HepG2 (cell line): ENCODE data around the gene COMMD7. TPM values are rescaled to one million over a fixed set of nuclear protein-coding genes. Genes with fewer than 3 reads are reported as not detected.

Experiments used
- BHLHE40 ChIP-seq: IDR thresholded peaks from 2 replicates; pipeline ENCODE4 v1.6.1; 2011; ENCODE audit warnings: low read length, improper control_type of control experiment
- CENPX ChIP-seq: sonication (generic); formaldehyde crosslinking; IDR thresholded peaks from 2 replicates; pipeline ENCODE4 v1.9.0; 2021; ENCODE audit warnings: mild to moderate bottlenecking, missing genetic modification reagents, moderate library complexity
- EEA1 ChIP-seq: sonication (generic); formaldehyde crosslinking; IDR thresholded peaks from 2 replicates; pipeline ENCODE4 v1.5.1; 2020; ENCODE audit warnings: mild to moderate bottlenecking, missing genetic modification reagents, borderline replicate concordance
- NFKBIZ ChIP-seq: IDR thresholded peaks from 2 replicates; pipeline ENCODE4 v1.6.1; 2018; ENCODE audit warnings: missing genetic modification reagents, missing compliant biosample characterization
- NRL ChIP-seq: sonication (generic); formaldehyde crosslinking; IDR thresholded peaks from 2 replicates; pipeline ENCODE4 v1.5.0; 2020; ENCODE audit warnings: missing genetic modification reagents, mild to moderate bottlenecking, moderate library complexity, borderline replicate concordance
- PTBP1 ChIP-seq: fragments of 200-400 bp; formaldehyde crosslinking; IDR thresholded peaks from 2 replicates; pipeline ENCODE4 v1.6.1; 2018; ENCODE audit warnings: low read length, low read depth; ENCODE audit not compliant: poor library complexity, severe bottlenecking
- RARA ChIP-seq: IDR thresholded peaks from 2 replicates; pipeline ENCODE4 v1.6.1; 2016; ENCODE audit warnings: missing genetic modification reagents, missing compliant biosample characterization
- RBM22 ChIP-seq: fragments of 200-400 bp; formaldehyde crosslinking; optimal IDR thresholded peaks from 2 replicates; pipeline ENCODE3; 2017; ENCODE audit warnings: mild to moderate bottlenecking, low read length, moderate library complexity
- REXO4 ChIP-seq: sonication (generic); formaldehyde crosslinking; IDR thresholded peaks from 2 replicates; pipeline ENCODE4 v1.8.0; 2022; ENCODE audit warnings: missing genetic modification reagents, mild to moderate bottlenecking, borderline replicate concordance
- SOX13 ChIP-seq, 3 experiments: fragments of 450-650 bp in 1 of 3; sonication (generic) in 1 of 3; formaldehyde crosslinking in 1 of 3; IDR thresholded peaks in 2 of 3; conservative IDR thresholded peaks in 1 of 3; 2 replicates each; pipeline versions ENCODE4 v1.5.0 to v1.6.1; 2016 to 2020; ENCODE audit warnings: antibody characterized with exemption in 1 of 3, mild to moderate bottlenecking in 1 of 3, missing compliant biosample characterization in 1 of 3, missing genetic modification reagents in 1 of 3, moderate library complexity in 1 of 3
- TP53 ChIP-seq: sonication (generic); formaldehyde crosslinking; conservative IDR thresholded peaks from 2 replicates; pipeline ENCODE4 v1.4.0; 2020; ENCODE audit warnings: missing genetic modification reagents
- ZC3H4 ChIP-seq: sonication (generic); formaldehyde crosslinking; IDR thresholded peaks from 2 replicates; pipeline ENCODE4 v1.4.0; 2020; ENCODE audit warnings: missing genetic modification reagents, borderline replicate concordance
- ZFP82 ChIP-seq: sonication (generic); formaldehyde crosslinking; IDR thresholded peaks from 2 replicates; pipeline ENCODE4 v1.5.1; 2020; ENCODE audit warnings: mild to moderate bottlenecking, missing genetic modification reagents, borderline replicate concordance
- ZNF33A ChIP-seq: sonication (generic); formaldehyde crosslinking; IDR thresholded peaks from 2 replicates; pipeline ENCODE4 v1.5.1; 2020; ENCODE audit warnings: missing genetic modification reagents, mild to moderate bottlenecking, moderate library complexity, borderline replicate concordance
- ZNF354B ChIP-seq: sonication (generic); formaldehyde crosslinking; IDR thresholded peaks from 2 replicates; pipeline ENCODE4 v1.8.0; 2022; ENCODE audit warnings: mild to moderate bottlenecking, missing genetic modification reagents
- ZNF777 ChIP-seq: sonication (generic); formaldehyde crosslinking; IDR thresholded peaks from 2 replicates; pipeline ENCODE4 v1.4.0; 2020; ENCODE audit warnings: missing genetic modification reagents
- polyA plus RNA-seq, 8 experiments: library from polyadenylated mRNA; depleted of rRNA in 3 of 8; stranded (reverse) in 7 of 8; unstranded in 1 of 8; fragments of >200 nt; fragmentation: Illumina TruSeq in 4 of 8; extraction: Trizol in 4 of 8; gene quantifications; 2 replicates each; pipeline versions ENCODE4 v1.2.1 to v1.2.3, GENCODE V29; 2011 to 2016; ENCODE audit warnings: low read depth in 4 of 8, missing spikeins in 1 of 8, mixed read lengths in 1 of 8; ENCODE audit not compliant: insufficient read depth in 1 of 8
- total RNA-seq, 5 experiments: library from RNA; depleted of rRNA; stranded (reverse); fragments of >200 nt; fragmentation: Illumina TruSeq; extraction: Trizol; gene quantifications; 2 replicates each; pipeline ENCODE4 v1.2.3, GENCODE V29; 2016; ENCODE audit warnings: low read depth in 1 of 5
- TF ChIP-seq, protein P1 (sequence below): sonication (generic); formaldehyde crosslinking; IDR thresholded peaks from 2 replicates; pipeline ENCODE4 v1.5.1; 2020; ENCODE audit warnings: mild to moderate bottlenecking, missing genetic modification reagents, borderline replicate concordance
- TF ChIP-seq, protein P2 (sequence below): sonication (generic); formaldehyde crosslinking; IDR thresholded peaks from 2 replicates; pipeline ENCODE4 v1.4.0; 2020; ENCODE audit warnings: mild to moderate bottlenecking, low read depth, missing genetic modification reagents

The COMMD7 gene
- total and polyA plus RNA-seq, 2 of the 13 experiments (the other 11 are each of a cell fraction or from before 2014, with no cell fraction given): 42.1 to 53.3 TPM

DNA sequence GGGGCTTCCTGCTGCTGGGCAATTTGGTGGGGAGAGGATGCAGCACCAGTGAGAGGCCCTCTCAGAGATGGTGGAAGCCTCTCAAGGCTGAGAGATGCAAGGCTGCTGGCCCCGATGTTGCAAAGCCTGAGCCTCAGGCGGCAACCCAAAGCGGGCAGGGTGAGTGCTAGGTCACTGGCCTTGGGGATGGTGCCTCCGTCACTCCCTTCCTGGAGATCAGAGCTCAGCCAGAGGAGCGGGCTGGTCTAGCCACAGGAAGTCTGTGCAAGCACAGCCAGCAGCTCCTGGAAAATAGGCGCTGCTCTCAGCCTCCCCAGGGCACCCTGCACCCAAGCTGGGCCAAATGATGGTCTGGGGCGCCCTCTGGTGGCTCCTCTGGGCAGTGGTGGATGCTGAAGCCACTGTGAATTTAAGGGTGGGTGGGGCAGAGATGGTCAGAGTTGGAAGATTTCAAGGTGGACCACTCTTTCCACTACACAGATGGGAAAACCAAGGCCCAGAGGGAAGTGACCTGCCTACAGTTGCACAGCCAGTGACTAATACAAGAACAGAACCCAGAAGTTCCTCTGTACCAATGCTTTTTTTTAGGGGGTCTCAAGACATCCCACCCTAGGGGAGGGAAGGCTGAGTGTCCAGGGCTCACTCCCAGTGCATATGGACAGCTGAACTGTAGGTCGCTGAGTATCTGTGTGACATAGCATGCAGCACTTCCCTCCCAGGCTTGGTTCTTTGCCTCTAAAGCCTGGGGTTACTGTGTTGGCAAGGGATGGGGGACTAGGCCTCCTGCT lies 90.3 kb downstream of the COMMD7 start (continued):
- TF ChIP-seq, protein P1, sequence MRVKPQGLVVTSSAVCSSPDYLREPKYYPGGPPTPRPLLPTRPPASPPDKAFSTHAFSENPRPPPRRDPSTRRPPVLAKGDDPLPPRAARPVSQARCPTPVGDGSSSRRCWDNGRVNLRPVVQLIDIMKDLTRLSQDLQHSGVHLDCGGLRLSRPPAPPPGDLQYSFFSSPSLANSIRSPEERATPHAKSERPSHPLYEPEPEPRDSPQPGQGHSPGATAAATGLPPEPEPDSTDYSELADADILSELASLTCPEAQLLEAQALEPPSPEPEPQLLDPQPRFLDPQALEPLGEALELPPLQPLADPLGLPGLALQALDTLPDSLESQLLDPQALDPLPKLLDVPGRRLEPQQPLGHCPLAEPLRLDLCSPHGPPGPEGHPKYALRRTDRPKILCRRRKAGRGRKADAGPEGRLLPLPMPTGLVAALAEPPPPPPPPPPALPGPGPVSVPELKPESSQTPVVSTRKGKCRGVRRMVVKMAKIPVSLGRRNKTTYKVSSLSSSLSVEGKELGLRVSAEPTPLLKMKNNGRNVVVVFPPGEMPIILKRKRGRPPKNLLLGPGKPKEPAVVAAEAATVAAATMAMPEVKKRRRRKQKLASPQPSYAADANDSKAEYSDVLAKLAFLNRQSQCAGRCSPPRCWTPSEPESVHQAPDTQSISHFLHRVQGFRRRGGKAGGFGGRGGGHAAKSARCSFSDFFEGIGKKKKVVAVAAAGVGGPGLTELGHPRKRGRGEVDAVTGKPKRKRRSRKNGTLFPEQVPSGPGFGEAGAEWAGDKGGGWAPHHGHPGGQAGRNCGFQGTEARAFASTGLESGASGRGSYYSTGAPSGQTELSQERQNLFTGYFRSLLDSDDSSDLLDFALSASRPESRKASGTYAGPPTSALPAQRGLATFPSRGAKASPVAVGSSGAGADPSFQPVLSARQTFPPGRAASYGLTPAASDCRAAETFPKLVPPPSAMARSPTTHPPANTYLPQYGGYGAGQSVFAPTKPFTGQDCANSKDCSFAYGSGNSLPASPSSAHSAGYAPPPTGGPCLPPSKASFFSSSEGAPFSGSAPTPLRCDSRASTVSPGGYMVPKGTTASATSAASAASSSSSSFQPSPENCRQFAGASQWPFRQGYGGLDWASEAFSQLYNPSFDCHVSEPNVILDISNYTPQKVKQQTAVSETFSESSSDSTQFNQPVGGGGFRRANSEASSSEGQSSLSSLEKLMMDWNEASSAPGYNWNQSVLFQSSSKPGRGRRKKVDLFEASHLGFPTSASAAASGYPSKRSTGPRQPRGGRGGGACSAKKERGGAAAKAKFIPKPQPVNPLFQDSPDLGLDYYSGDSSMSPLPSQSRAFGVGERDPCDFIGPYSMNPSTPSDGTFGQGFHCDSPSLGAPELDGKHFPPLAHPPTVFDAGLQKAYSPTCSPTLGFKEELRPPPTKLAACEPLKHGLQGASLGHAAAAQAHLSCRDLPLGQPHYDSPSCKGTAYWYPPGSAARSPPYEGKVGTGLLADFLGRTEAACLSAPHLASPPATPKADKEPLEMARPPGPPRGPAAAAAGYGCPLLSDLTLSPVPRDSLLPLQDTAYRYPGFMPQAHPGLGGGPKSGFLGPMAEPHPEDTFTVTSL (CRISPR knock-in tag): peak; percentile 43; the same call in 1 of the 2 replicates
- TF ChIP-seq RARA (peak; percentile 95), ZNF354B (CRISPR knock-in tag) (no peak), NRL (peak; percentile 90; the same call in 1 of the 2 replicates), ZFP82 (CRISPR knock-in tag) (no peak), BHLHE40 (peak; percentile 61; the same call in 1 of the 2 replicates), EEA1 (CRISPR knock-in tag) (peak; percentile 47; the same call in 1 of the 2 replicates), ZNF777 (peak; percentile 48; the same call in 1 of the 2 replicates), NFKBIZ (peak; percentile 63; the same call in 1 of the 2 replicates), ZC3H4 (CRISPR knock-in tag) (no peak), CENPX (no peak), TP53 (CRISPR knock-in tag) (no peak), ZNF33A (CRISPR knock-in tag) (no peak), REXO4 (CRISPR knock-in tag) (no peak), PTBP1 (peak; percentile 64), SOX13 (IDR thresholded peaks at IDR 0.05) (no peak), SOX13 (CRISPR knock-in tag; conservative IDR thresholded peaks at IDR 0.05 in 1 of 2, IDR thresholded peaks at IDR 0.05 in 1 of 2) (peak in 1 of 2 experiments; percentile 47; a peak in 1 of 4 replicates), RBM22 (no peak)
- TF ChIP-seq, protein P2, sequence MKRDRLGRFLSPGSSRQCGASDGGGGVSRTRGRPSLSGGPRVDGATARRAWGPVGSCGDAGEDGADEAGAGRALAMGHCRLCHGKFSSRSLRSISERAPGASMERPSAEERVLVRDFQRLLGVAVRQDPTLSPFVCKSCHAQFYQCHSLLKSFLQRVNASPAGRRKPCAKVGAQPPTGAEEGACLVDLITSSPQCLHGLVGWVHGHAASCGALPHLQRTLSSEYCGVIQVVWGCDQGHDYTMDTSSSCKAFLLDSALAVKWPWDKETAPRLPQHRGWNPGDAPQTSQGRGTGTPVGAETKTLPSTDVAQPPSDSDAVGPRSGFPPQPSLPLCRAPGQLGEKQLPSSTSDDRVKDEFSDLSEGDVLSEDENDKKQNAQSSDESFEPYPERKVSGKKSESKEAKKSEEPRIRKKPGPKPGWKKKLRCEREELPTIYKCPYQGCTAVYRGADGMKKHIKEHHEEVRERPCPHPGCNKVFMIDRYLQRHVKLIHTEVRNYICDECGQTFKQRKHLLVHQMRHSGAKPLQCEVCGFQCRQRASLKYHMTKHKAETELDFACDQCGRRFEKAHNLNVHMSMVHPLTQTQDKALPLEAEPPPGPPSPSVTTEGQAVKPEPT: 0 out of 2 replicates have a peak, but pooled peaks have one; percentile 46
